SK-N-SH treated with all-trans-retinoic acid at 6 μM for 48 hours (cell line): ENCODE measurements around the gene CLN6.

Source experiments
- CSDC2 ChIP-seq: fragments of 250-450 bp; sonication (Bioruptor Pico); IDR thresholded peaks from 2 replicates; pipeline ENCODE4 v1.5.0; 2020; ENCODE audit warnings: mild to moderate bottlenecking, moderate library complexity
- GLIS3 ChIP-seq: fragments of 250-450 bp; sonication (Bioruptor Pico); IDR thresholded peaks from 2 replicates; pipeline ENCODE4 v1.5.0; 2020; ENCODE audit warnings: mild to moderate bottlenecking, moderate library complexity
- RARB ChIP-seq: fragments of 250-450 bp; sonication (Bioruptor Pico); IDR thresholded peaks from 2 replicates; pipeline ENCODE4 v1.8.0; 2021; ENCODE audit warnings: mild to moderate bottlenecking, moderate library complexity
- ZFP3 ChIP-seq: fragments of 250-450 bp; sonication (Bioruptor Pico); IDR thresholded peaks from 2 replicates; pipeline ENCODE4 v1.5.0; 2020; ENCODE audit warnings: mild to moderate bottlenecking, moderate library complexity
- TF ChIP-seq, protein P1 (sequence below): fragments of 250-450 bp; sonication (Bioruptor Pico); IDR thresholded peaks from 2 replicates; pipeline ENCODE4 v1.8.0; 2021; ENCODE audit warnings: low read depth, mild to moderate bottlenecking, moderate library complexity, borderline replicate concordance
- TF ChIP-seq, protein P2 (sequence below): fragments of 250-450 bp; sonication (Bioruptor Pico); IDR thresholded peaks from 2 replicates; pipeline ENCODE4 v1.5.1; 2021; ENCODE audit warnings: mild to moderate bottlenecking, moderate library complexity
- TF ChIP-seq, protein P3 (sequence below): fragments of 250-450 bp; sonication (Bioruptor Pico); IDR thresholded peaks from 2 replicates; pipeline ENCODE4 v1.5.1; 2020; ENCODE audit warnings: low read depth, mild to moderate bottlenecking, moderate library complexity
- TF ChIP-seq, protein P4 (sequence below): fragments of 250-450 bp; sonication (Bioruptor Pico); IDR thresholded peaks from 2 replicates; pipeline ENCODE4 v1.8.0; 2020; ENCODE audit warnings: mild to moderate bottlenecking, moderate library complexity, borderline replicate concordance

DNA sequence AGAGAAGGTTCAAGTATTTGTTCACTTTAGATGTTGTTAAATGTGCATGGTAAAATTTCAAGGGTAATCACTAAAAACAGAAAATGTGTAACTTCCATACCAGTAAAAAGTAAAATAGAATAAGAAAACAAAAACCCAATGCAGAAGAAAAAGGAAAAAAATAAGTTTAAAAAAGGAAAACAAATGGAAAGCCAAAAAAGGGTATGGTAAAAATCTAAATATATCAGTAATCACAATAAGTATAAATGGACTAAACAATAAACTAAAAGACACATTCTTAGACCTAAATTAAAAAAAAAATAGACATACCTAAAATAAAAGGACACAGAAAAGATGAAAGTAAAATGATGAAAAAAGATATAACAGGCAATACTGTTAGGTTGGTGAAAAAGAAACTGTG lies 9.5 kb upstream of the CLN6 start:
- TF ChIP-seq, protein P1, sequence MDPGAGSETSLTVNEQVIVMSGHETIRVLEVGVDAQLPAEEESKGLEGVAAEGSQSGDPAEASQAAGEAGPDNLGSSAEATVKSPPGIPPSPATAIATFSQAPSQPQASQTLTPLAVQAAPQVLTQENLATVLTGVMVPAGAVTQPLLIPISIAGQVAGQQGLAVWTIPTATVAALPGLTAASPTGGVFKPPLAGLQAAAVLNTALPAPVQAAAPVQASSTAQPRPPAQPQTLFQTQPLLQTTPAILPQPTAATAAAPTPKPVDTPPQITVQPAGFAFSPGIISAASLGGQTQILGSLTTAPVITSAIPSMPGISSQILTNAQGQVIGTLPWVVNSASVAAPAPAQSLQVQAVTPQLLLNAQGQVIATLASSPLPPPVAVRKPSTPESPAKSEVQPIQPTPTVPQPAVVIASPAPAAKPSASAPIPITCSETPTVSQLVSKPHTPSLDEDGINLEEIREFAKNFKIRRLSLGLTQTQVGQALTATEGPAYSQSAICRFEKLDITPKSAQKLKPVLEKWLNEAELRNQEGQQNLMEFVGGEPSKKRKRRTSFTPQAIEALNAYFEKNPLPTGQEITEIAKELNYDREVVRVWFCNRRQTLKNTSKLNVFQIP (CRISPR knock-in tag), result no peak
- no peak for TF ChIP-seq CSDC2 (CRISPR knock-in tag)
- TF ChIP-seq, protein P2, sequence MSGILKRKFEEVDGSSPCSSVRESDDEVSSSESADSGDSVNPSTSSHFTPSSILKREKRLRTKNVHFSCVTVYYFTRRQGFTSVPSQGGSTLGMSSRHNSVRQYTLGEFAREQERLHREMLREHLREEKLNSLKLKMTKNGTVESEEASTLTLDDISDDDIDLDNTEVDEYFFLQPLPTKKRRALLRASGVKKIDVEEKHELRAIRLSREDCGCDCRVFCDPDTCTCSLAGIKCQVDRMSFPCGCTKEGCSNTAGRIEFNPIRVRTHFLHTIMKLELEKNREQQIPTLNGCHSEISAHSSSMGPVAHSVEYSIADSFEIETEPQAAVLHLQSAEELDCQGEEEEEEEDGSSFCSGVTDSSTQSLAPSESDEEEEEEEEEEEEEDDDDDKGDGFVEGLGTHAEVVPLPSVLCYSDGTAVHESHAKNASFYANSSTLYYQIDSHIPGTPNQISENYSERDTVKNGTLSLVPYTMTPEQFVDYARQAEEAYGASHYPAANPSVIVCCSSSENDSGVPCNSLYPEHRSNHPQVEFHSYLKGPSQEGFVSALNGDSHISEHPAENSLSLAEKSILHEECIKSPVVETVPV, result no peak
- TF ChIP-seq, protein P3, sequence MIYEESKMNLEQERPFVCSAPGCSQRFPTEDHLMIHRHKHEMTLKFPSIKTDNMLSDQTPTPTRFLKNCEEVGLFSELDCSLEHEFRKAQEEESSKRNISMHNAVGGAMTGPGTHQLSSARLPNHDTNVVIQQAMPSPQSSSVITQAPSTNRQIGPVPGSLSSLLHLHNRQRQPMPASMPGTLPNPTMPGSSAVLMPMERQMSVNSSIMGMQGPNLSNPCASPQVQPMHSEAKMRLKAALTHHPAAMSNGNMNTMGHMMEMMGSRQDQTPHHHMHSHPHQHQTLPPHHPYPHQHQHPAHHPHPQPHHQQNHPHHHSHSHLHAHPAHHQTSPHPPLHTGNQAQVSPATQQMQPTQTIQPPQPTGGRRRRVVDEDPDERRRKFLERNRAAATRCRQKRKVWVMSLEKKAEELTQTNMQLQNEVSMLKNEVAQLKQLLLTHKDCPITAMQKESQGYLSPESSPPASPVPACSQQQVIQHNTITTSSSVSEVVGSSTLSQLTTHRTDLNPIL (CRISPR knock-in tag), result no peak
- no peak for TF ChIP-seq GLIS3 (CRISPR knock-in tag)
- no peak for TF ChIP-seq ZFP3 (CRISPR knock-in tag)
- TF ChIP-seq RARB (CRISPR knock-in tag), result no peak
- TF ChIP-seq, protein P4, sequence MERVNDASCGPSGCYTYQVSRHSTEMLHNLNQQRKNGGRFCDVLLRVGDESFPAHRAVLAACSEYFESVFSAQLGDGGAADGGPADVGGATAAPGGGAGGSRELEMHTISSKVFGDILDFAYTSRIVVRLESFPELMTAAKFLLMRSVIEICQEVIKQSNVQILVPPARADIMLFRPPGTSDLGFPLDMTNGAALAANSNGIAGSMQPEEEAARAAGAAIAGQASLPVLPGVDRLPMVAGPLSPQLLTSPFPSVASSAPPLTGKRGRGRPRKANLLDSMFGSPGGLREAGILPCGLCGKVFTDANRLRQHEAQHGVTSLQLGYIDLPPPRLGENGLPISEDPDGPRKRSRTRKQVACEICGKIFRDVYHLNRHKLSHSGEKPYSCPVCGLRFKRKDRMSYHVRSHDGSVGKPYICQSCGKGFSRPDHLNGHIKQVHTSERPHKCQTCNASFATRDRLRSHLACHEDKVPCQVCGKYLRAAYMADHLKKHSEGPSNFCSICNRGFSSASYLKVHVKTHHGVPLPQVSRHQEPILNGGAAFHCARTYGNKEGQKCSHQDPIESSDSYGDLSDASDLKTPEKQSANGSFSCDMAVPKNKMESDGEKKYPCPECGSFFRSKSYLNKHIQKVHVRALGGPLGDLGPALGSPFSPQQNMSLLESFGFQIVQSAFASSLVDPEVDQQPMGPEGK (CRISPR knock-in tag), result no peak
